CD4-positive, CD25-positive, alpha-beta regulatory T cell (primary cell): Measurements from ENCODE around the gene CPNE5. TPM values are rescaled to one million over a fixed set of nuclear protein-coding genes. Genes with fewer than 3 reads are reported as not detected.

Experiments used
- ATAC-seq, 2 donors: fragments of 150-1000 bp; cut with Tn5 transposase; one replicate each; pipeline ENCODE4 v1.10.0; 2021; ENCODE audit warnings: low read depth in 2 of 2, moderate number of reproducible peaks in 2 of 2, moderate library complexity in 1 of 2
- DNase-seq, 3 donors: peaks; one replicate each; pipeline versions ENCODE4 v3.0.0 to v3.0.0-alpha.2; 2012 to 2022; ENCODE audit warnings: mixed read lengths in 1 of 3
- H3K27ac ChIP-seq: one replicate; pipeline ENCODE4 v1.7.0; 2013; ENCODE audit warnings: mild to moderate bottlenecking, low read length; ENCODE audit not compliant: insufficient read depth, poor library complexity, severe bottlenecking
- H3K27me3 ChIP-seq: one replicate; pipeline ENCODE4 v1.7.0; 2013; ENCODE audit warnings: low read length; ENCODE audit not compliant: control insufficient read depth, insufficient read depth
- H3K36me3 ChIP-seq: one replicate; pipeline ENCODE4 v1.7.0; 2013; ENCODE audit warnings: mild to moderate bottlenecking, low read length, moderate library complexity; ENCODE audit not compliant: control insufficient read depth, insufficient read depth
- H3K4me1 ChIP-seq: 2 replicates; pipeline ENCODE4 v1.7.0; 2013; ENCODE audit warnings: mild to moderate bottlenecking, low read length; ENCODE audit not compliant: insufficient read depth, control insufficient read depth, poor library complexity, severe bottlenecking
- H3K4me3 ChIP-seq: one replicate; pipeline ENCODE4 v1.7.0; 2013; ENCODE audit warnings: low read depth, mild to moderate bottlenecking, low read length, moderate library complexity
- H3K9me3 ChIP-seq, 2 experiments: 1 replicate in 1 of 2; 2 replicates in 1 of 2; pipeline ENCODE4 v1.7.0; 2013; ENCODE audit warnings: low read length in 2 of 2, mild to moderate bottlenecking in 1 of 2, moderate library complexity in 1 of 2; ENCODE audit not compliant: control insufficient read depth in 2 of 2
- H3K27ac Mint-ChIP-seq, 3 donors: one replicate each; pipeline ENCODE4 v1.8.0; 2020 to 2022; ENCODE audit warnings: mild to moderate bottlenecking in 3 of 3, mixed read lengths in 3 of 3, moderate library complexity in 2 of 3
- H3K27me3 Mint-ChIP-seq: one replicate; pipeline ENCODE4 v1.8.0; 2022; ENCODE audit warnings: mild to moderate bottlenecking, mixed read lengths
- H3K36me3 Mint-ChIP-seq: one replicate; pipeline ENCODE4 v1.8.0; 2020; ENCODE audit warnings: mixed read lengths
- H3K4me1 Mint-ChIP-seq, 4 donors: one replicate each; pipeline ENCODE4 v1.8.0; 2020 to 2022; ENCODE audit warnings: mixed read lengths in 4 of 4, mild to moderate bottlenecking in 1 of 4
- H3K4me3 Mint-ChIP-seq, 4 donors: one replicate each; pipeline ENCODE4 v1.8.0; 2020 to 2022; ENCODE audit warnings: mild to moderate bottlenecking in 4 of 4, mixed read lengths in 4 of 4, moderate library complexity in 3 of 4
- H3K9me3 Mint-ChIP-seq, 7 donors: one replicate each; pipeline ENCODE4 v1.8.0; 2020 to 2022; ENCODE audit warnings: mixed read lengths in 7 of 7, mild to moderate bottlenecking in 3 of 7, moderate library complexity in 2 of 7
- polyA plus RNA-seq, 4 donors: library from polyadenylated mRNA; unstranded; fragments of 300-500 nt; fragmentation: Illumina TruSeq; gene quantifications; one replicate each; pipeline ENCODE4 v1.2.3, GENCODE V29; 2021
- total RNA-seq: library from RNA; stranded (reverse); gene quantifications from one replicate; pipeline ENCODE4 v1.2.3, GENCODE V29; 2022

CPNE5 gene
- total and polyA plus RNA-seq, 5 donors from 2014 or later, result 0.16 to 4.3 (median 0.83) TPM

DNA sequence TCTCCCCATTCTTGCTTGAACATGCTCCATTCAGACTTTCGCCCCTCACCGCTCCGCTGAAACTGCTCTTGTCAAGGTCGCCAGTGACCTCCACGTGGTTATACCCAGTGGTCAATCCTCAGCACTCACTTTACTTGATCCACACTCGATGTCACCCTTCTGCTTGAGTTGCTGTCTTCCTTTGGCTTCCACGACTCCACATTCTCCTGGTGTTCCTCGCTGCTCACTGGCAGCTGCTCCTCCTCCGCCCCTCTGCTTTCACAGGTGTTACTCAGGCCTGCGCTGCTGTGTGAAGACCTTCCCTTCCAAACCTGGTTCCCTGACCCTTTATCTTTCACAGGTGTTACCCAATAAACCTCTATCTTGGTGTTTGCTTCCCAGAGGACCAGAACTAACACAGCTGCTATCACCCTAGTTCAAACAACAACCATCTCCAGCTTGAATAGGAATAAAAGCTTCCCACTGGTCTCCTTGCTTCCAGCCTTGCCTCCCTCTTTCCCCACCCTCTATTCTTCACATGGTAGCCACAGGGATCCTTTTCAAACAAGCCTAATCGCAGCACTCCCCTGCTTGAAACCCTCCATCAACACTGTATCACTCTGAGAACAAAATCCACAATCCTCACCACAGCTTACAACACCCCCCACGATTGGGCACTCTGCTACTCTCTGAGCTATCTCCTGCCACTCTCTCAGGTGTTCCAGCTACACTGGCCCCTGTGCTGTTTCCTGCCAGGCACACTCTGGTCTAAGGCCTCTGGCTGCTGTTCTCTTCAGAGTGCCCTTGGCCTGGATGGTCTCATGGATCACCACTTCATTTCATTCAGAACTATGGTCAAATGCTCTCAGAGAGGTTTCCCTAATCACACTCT lies 24.7 kb upstream of the CPNE5 start:
- H3K9me3 Mint-ChIP-seq, result no peaks in the 10 kb centered on the region

DNA sequence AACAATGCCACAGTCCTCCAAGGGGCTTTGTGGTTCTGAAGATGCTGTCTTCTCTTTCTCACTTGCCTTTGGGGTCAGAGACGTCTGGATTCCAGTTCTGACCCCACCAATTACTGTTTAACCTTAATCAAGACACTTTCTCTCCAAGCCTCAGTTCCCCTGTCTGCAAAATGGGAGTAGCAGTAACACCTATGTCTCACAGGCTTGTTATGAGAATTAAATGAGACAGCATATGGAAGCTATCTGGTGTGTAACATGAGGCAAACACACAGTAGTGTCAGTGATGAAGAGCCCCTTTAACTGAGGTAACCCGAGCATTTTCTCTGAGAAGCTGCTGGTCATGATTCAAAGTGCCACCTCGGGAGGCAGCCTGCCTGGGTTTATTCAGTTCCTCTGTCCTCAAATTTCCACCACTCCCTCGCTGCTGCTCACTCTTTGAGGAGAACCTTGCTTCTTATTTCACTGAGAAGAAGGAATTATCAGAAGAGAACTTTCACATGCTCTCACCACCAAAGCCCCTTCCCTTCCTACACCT lies 23.7 kb upstream of the CPNE5 start:
- no peak overlapping the region for H3K4me3 ChIP-seq
- peaks cover 23% of the 10 kb centered on the region for H3K4me1 ChIP-seq
- Mint-ChIP-seq H3K4me3 (no peak overlapping the region), H3K27ac (peak overlapping the region; percentile 0 to 85 (median 17)), H3K36me3 (peaks cover 47% of the 10 kb centered on the region), H3K27me3 (no peaks in the 10 kb centered on the region), H3K4me1 (peaks cover 26 to 61% (median 49%) of the 10 kb centered on the region in 4 donors), H3K9me3 (no peaks in the 10 kb centered on the region)
- H3K36me3 ChIP-seq, result peaks cover 14% of the 10 kb centered on the region
- H3K27ac ChIP-seq, result no peak overlapping the region
- ATAC-seq, result no peak
- H3K27me3 ChIP-seq, result no peaks in the 10 kb centered on the region
- H3K9me3 ChIP-seq, result no peaks in the 10 kb centered on the region
- DNase-seq, result no peak

More for the DNA sequence above, 24.7 kb upstream of the CPNE5 start:
- Mint-ChIP-seq H3K36me3 (peaks cover 49% of the 10 kb centered on the region), H3K27ac (peak overlapping the region; percentile 80 to 85 (median 80)), H3K4me3 (no peak overlapping the region), H3K27me3 (no peaks in the 10 kb centered on the region), H3K4me1 (peaks cover 30 to 62% (median 51%) of the 10 kb centered on the region in 4 donors)
- H3K4me3 ChIP-seq, result no peak overlapping the region
- peaks cover 23% of the 10 kb centered on the region for H3K4me1 ChIP-seq
- DNase-seq (no peak), ATAC-seq (no peak)
- H3K27ac ChIP-seq, result no peak overlapping the region
- H3K9me3 ChIP-seq, result no peaks in the 10 kb centered on the region
- H3K36me3 ChIP-seq, result peaks cover 14% of the 10 kb centered on the region
- no peaks in the 10 kb centered on the region for H3K27me3 ChIP-seq

DNA sequence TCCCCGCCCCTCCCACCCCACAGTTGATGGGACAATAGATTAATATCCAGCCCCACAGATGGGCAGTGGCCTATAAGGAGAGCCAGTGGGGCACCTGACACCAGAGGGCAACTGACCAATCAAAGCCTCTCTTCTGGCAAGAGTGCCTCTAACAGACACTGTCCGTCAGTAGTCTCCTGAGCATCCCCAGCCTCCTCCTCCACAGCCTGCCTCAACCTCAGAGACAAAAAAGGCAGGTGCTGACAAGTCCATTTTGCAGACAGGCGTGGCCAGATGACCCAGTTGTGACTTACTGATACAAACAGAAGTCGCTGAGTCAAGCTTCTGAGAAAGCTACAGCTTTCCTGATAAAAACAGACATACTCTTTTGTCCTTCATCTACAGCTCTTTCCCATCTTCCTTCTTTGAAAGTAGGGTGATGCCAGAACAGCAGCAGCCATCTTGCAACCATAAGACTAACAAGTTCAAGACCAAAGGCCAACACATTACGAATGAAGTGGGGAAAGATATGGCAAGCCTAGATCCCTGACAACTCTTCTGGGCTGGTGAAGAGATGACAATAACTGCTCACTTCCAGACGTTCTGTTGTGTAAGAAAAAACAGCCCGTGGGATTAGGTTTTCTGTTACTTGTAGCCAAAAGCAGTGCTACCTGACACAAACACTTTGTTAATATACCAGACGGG lies 23.1 kb upstream of the CPNE5 start:
- Mint-ChIP-seq H3K4me1 (peaks cover 22 to 55% (median 43%) of the 10 kb centered on the region in 4 donors), H3K27ac (peak overlapping the region in 1 of 3 donors; percentile 85), H3K27me3 (no peaks in the 10 kb centered on the region), H3K9me3 (no peaks in the 10 kb centered on the region), H3K4me3 (no peak overlapping the region), H3K36me3 (peaks cover 41% of the 10 kb centered on the region)
- ATAC-seq (no peak), DNase-seq (peak in 1 of 3 donors; percentile 70)
- H3K4me1 ChIP-seq, result peaks cover 23% of the 10 kb centered on the region
- no peaks in the 10 kb centered on the region for H3K9me3 ChIP-seq
- peaks cover 12% of the 10 kb centered on the region for H3K36me3 ChIP-seq
- no peaks in the 10 kb centered on the region for H3K27me3 ChIP-seq
- H3K27ac ChIP-seq, result no peak overlapping the region
- no peak overlapping the region for H3K4me3 ChIP-seq

DNA sequence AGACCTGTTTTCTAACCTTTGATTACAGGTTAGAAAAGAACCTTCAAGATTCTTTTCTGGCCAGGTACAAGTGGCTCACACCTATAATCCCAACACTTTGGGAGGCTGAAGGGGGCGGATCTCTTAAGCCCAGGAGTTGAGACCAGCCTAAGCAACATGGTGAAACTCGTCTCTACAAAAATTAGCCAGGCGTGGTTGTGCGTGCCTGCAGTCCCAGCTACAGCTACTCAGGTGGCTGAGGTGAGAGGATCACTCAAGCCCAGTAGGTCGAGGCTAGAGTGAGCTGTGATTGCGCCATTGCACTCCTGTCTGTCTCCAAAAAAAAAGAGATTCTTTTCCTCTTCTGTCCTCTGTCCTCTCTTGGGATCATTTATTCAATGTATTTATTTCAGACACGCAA lies 20.9 kb upstream of the CPNE5 start:
- no peaks in the 10 kb centered on the region for H3K9me3 ChIP-seq
- Mint-ChIP-seq H3K4me1 (peaks cover 10 to 33% (median 26%) of the 10 kb centered on the region in 4 donors), H3K27me3 (no peaks in the 10 kb centered on the region), H3K9me3 (no peaks in the 10 kb centered on the region), H3K36me3 (peaks cover 47% of the 10 kb centered on the region), H3K27ac (no peak overlapping the region), H3K4me3 (no peak overlapping the region)
- H3K4me3 ChIP-seq, result no peak overlapping the region
- H3K27ac ChIP-seq, result no peak overlapping the region
- H3K27me3 ChIP-seq, result no peaks in the 10 kb centered on the region
- peaks cover 3% of the 10 kb centered on the region for H3K4me1 ChIP-seq
- ATAC-seq (no peak), DNase-seq (no peak)
- peaks cover 30% of the 10 kb centered on the region for H3K36me3 ChIP-seq

DNA sequence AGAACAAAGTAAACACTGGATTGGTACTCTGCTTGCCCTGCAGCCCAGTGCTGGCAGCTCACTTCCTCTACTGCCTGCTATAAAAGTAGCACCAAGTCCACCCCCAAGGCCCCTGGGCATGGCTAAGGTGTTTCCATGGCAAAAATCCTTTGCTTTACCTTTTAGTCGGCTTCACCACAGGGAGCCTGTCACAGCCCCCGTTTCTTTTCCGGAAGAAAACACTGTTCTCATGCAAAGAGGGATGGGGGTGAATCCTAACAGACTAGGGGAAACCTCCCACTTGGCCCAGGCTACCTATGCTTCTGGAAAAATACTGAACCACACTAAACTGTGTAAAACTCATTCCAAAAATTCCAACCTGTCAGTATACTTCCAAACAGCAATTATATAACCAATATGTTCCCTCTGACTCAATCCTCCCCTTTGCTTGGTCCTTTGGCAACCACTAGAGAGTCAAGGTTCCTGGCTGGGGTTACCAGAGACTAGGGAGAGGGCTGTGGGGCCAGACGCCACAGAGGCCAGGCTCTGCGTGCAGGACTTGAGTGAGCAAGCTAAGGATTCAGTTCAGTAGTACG lies 19.2 kb upstream of the CPNE5 start:
- peaks cover 42% of the 10 kb centered on the region for H3K36me3 Mint-ChIP-seq
- Histone ChIP-seq H3K4me1 (no peaks in the 10 kb centered on the region), H3K27me3 (no peaks in the 10 kb centered on the region), H3K9me3 (no peaks in the 10 kb centered on the region), H3K4me3 (no peak overlapping the region), H3K36me3 (peaks cover 44% of the 10 kb centered on the region), H3K27ac (no peak overlapping the region)
- ATAC-seq (no peak), DNase-seq (no peak)
- no peaks in the 10 kb centered on the region for H3K27me3 Mint-ChIP-seq
- H3K9me3 Mint-ChIP-seq, result peaks cover 0 to 3% (median 0%) of the 10 kb centered on the region in 7 donors
- peaks cover 10 to 16% (median 13%) of the 10 kb centered on the region in 4 donors for H3K4me1 Mint-ChIP-seq
- no peak overlapping the region for H3K4me3 Mint-ChIP-seq
- H3K27ac Mint-ChIP-seq, result peak overlapping the region in 1 of 3 donors; percentile 45

DNA sequence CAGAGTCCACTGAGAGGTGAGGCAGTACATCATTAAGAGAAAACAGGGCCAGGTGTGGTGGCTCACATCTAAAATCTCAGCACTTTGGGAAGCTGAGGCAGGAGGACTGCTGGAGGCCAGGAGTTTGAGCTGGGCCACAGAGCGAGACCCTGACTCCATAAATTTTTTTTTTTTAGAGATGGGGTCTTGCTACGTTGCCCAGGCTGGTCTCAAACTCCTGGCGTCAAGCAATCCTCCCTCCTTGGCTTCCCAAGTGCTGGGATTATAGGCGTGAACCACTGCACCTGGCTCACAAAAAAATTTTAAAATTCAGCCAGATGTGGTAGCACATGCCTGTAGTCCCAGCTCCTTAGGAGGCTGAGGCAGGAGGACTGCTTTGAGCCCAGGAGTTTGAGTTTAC lies 18.1 kb upstream of the CPNE5 start:
- ATAC-seq (no peak), DNase-seq (no peak)
- H3K27me3 ChIP-seq, result no peaks in the 10 kb centered on the region
- Mint-ChIP-seq H3K36me3 (peaks cover 41% of the 10 kb centered on the region), H3K4me1 (peaks cover 6 to 12% (median 7%) of the 10 kb centered on the region in 4 donors), H3K27ac (no peak overlapping the region), H3K27me3 (no peaks in the 10 kb centered on the region), H3K4me3 (no peak overlapping the region), H3K9me3 (peaks cover 0 to 6% (median 0%) of the 10 kb centered on the region in 7 donors)
- no peaks in the 10 kb centered on the region for H3K9me3 ChIP-seq
- no peak overlapping the region for H3K4me3 ChIP-seq
- peaks cover 42% of the 10 kb centered on the region for H3K36me3 ChIP-seq
- H3K4me1 ChIP-seq, result no peaks in the 10 kb centered on the region
- no peak overlapping the region for H3K27ac ChIP-seq

DNA sequence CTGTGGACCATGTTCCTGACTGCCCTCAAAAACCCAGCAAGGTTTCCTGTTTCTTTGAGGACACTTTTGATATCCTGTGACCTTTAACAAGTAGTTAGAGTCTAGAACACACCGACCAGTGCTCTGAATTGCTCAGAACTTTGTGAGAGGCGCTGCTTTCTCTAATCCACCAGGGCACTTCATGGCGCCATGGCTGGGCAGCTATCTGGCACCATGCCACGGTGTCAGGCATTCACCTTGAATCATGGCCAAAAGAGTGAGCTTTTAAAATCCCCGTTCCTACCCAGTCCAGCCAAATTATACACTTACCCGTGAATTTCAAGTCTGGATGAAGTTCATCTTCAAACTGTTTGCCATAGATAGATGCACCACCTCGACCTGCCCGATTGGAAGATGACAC lies 17.0 kb upstream of the CPNE5 start:
- DNase-seq (no peak), ATAC-seq (no peak)
- Mint-ChIP-seq H3K4me1 (peaks cover 5 to 12% (median 7%) of the 10 kb centered on the region in 4 donors), H3K9me3 (peaks cover 0 to 6% (median 0%) of the 10 kb centered on the region in 7 donors), H3K27me3 (no peaks in the 10 kb centered on the region), H3K27ac (peak overlapping the region in 1 of 3 donors; percentile 26), H3K4me3 (no peak overlapping the region), H3K36me3 (peaks cover 39% of the 10 kb centered on the region)
- Histone ChIP-seq H3K4me3 (no peak overlapping the region), H3K36me3 (peaks cover 41% of the 10 kb centered on the region), H3K9me3 (peaks cover 0 to 3% of the 10 kb centered on the region in 2 experiments), H3K27me3 (no peaks in the 10 kb centered on the region), H3K27ac (no peak overlapping the region), H3K4me1 (no peaks in the 10 kb centered on the region)
